NCI-H146 treated with DMSO at 0.1 percent for 48 hours (cell line): ENCODE results near the gene PRKCSH.

ENCODE experiments used
- DNase-seq: peaks from one replicate; lab custom pipeline; 2025; ENCODE audit not compliant: unreplicated experiment; lab: John Stamatoyannopoulos, UW

The PRKCSH gene

DNA sequence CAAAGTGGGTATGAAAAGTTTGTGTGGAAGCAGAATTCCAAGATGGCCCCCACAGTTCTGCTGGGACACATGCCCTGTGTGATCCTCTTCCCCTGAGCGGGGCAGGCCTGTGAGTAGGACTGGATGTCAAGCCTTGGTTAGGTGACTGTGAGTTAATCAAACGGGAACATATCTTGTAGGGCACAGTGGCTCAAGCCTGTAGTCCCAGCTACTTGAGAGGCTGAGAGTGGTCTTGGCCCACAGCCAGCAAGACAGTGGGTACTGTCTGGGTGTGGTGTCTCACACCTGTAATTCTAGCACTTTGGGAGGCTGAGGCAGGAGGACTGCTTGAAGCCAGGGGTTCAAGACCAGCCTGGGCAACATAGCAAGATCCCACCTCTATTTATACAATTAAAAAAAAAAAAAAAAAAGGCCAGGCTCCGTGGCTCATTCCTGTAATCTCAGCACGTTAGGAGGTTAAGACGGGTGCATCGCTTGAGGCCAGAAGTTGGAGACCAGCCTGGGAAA is 63.8 kb downstream of the PRKCSH start:
- DNase-seq, result no peak

DNA sequence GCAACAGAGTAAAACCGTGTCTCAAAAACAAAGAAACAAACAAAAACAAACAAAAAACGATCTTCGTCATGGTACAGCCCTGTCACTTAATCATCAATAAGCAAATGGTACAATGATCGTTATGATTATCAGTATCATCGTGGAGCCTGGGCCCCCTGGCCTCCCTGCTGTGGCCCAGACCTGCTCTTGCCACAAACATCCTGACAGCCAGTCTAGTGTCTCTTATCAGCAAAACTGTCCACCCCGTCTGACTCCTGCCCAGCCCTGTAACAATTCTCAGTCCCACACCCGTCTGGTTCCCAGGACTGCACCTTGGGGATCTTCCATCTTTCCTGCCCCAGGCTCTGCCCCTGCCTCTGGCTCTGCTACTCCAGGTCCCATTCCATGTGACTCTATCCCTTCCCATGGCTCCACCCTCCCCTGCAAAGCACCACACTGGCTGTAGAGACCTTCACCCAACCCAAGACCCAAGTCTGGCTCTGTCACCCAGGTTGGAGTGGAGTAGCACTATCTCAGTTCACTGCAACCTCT is 64.5 kb downstream of the PRKCSH start:
- no peak for DNase-seq
